GM19035 (cell line): ENCODE measurements around the gene PLEKHD1.

Source experiments
- ATAC-seq: cut with Tn5 transposase; IDR thresholded peaks from one replicate; pipeline ENCODE4 v1.9.1; 2021; ENCODE audit not compliant: unreplicated experiment

PLEKHD1 gene

DNA sequence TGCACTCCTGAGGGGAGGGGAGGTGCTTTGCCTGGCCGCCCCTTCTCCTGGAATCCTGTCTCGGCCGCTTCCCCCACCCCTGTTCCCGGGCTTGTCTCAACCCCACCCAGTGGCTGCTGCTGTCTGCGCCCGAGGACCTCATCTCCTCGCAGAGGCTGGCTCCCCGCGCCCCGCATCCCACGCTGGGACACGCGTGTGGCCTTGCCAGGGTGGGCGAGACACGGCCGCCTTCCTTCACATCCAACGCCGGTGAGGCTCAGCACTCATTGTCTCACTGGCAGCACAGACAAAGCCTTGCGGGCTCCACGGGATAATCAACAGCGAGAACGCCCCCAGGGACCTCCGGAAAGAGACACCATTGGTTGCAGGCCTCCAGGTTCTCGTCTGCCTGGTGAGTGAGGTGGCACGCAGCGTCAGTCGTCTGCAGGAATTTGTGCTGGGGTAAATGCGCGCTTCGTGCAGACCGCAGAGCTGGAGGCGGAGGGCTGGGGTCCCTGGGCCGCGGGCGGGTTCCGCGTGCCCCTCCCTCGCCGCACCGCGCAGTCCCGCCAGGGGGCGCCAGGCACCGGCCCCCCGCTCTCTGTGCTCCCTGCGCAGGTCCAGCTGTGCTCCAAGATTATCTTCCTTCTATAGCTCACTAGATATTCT is 63.3 kb downstream of the PLEKHD1 start:
- ATAC-seq: no peak

DNA sequence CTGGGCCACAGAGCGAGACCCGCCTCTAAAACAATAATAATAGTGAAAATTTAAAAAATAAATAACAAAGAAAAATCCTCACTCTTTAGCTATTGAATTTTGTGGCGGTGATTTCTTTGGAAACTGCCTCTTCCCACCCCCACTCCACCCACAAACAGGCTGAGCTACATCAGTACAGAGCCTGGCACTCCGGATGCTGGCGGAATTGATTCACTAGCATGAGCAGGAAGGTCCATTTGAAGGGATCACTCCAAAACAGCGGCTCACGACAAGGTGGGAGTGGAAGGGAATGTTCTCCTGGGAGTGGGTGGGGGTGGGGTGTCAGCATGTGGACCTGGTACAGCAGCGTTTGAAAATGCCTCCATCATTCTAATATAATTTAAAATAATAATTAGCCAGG is 64.0 kb downstream of the PLEKHD1 start:
- no peak for ATAC-seq

DNA sequence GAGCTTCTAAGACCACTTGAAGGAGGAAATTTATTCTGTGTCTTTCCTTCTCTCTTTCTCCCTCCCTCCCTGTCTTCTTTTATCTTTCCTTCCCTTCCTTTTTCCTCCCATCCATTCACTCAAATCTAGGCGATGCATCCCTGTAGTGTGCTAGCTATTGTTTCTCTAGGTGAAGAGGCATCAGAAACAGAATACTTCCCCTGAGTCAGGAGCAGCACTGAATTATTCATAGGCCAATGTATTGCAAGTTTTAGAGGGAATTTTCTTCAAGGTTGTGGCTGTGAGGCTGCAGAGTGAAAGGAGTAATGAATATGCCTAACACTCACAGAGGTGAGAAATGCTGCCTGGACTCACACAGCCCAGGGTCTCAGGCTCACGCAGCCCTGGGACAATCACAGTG is 67.0 kb downstream of the PLEKHD1 start:
- no peak for ATAC-seq

GRCh38 chr14:69553252-69553651 is 68.7 kb downstream of the PLEKHD1 start:
- ATAC-seq: no peak

DNA sequence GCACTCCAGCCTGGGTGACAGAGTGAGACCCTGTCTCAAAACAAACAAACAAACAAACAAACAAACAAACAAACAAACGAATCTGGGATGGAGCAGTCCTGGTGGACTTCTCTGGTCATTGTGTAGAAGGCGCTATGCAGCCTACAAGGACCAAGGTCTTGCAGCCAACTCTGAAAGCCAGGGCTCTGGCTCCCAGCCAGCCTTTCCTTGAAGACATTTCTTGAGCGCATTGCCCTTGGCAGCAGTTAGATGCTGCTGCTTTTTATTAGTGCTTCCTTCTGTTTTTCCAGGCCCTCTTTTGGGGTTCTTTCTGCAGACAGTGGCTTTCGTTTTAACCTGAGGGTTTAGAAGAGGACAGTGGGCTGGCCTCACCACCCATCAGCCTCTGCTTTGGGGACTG is 70.0 kb downstream of the PLEKHD1 start:
- ATAC-seq: no peak

DNA sequence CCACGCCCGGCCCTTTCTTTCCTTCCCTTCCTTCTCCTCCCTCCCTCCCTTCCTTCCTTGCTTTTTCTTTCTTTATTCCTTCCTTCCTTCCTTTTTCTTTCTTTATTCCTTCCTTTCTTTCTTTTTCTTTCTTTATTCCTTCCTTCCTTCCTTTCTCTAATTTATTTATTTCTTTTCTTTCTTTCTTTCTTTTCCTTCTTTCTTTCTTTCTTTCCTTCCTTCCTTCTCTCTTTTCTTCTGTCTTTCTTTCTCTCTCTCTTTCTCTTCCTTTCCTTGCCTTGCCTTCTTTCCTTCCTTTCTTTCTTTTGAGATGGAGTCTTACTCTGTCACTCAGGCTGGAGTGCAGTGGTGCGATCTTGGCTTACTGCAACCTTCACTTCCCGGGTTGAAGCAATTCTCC is 74.2 kb downstream of the PLEKHD1 start:
- ATAC-seq: no peak

DNA sequence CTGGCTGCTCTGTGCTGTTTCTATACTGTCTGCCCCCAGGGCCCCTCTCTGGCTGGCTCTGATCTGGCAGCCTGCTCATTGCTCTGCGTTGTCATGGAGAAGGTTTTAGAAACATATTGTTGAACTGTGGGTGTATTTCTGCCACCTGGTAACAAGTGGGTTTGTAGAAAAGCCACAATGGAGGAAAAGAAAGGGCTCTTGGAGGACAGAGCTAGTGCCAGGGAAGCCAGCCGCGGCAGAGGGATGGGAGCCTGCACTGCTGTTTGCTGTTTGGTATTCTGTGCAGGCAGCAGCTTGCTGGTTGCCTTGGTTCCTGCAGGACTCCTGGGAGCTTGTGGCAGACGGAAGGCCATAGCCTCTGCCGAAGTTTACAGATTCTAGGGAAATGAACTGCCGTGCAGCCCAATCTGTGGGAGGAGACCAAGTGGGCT is 75.1 kb downstream of the PLEKHD1 start:
- ATAC-seq: no peak

GRCh38 chr14:69560826-69561225 is 76.3 kb downstream of the PLEKHD1 start:
- ATAC-seq: no peak

GRCh38 chr14:69561893-69562292 is 77.4 kb downstream of the PLEKHD1 start:
- no peak for ATAC-seq

- ATAC-seq: no peak
These were observed 83.0 kb downstream of the PLEKHD1 start for GRCh38 chr14:69567563-69567962.

DNA sequence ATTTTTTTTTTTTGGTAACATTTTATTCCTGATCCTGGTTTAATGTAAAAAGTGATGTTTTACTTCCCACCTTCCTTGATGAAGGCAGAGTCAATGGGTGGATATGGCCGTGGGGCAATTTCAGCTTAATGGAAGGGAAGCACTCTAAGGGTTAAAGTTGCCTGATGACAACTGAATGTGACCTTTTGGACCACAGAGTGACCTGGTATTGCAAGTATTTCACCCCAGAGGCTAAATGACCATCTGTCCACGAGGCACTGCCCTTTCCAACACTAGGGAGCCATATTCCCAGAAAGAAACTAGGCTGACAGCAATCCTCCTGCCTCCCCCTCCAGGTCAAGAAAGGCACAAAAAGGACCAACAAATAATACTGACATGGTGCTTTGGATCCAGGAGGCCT is 85.3 kb downstream of the PLEKHD1 start:
- ATAC-seq: no peak

GRCh38 chr14:69570836-69571330 is 86.4 kb downstream of the PLEKHD1 start:
- ATAC-seq: no peak

- ATAC-seq: no peak
These were observed 87.0 kb downstream of the PLEKHD1 start for GRCh38 chr14:69571449-69572029.

DNA sequence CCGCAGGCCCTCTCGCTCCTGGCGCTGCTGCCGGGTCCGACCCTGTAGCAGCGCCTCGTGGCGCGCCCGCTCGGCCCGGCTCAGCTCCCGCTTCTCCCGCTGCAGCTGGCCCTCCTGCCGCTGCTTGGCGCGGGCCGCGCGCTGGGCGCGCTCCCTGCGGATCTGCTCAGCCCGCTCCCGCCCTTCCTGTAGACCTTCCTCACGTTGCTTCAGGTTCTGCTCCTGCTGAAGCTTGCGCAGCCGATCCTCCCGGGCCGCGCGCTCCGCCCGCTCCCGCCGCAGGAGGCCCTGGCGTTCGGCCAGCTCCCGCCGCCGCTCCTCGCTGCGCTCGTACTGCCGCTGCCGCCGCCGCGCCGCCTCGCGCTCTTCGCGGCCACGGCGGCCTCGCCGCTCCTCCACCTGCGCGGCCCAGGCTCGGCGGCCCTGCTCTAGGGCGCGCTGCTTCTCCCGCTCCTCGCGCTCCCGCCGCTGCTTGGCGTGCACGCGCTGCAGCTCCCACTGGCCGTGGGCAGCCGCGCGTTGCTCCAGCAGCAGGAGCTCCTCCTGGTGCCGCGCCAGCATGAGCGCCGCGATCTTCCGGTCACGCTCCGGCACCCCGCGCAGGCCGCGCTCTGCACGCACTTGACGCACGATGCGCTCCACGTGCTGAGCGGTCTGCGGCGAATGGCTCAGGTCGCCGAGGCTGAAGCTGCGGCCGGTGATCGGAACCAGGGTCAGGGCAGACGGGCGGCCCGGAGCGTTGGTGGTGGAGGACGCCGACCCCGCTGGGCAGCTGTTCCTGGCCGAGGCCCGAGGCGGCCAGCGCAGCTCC is 87.7 kb downstream of the PLEKHD1 start:
- no peak for ATAC-seq

DNA sequence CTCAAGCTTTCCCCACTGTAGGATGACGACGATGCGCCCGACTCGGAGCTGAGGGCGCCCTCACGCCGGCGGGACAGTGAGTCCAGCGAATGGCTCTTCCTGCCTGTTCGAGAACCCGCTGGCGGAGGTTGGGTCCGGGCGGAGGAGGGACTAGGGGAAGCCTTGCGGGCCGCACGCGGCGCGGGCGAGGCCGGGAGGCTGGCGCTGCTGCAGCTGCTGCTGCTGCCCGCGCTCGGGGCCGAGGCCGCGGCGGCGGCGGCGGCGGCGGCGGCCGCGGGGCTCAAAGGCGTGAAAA is 88.3 kb downstream of the PLEKHD1 start:
- no peak for ATAC-seq

- ATAC-seq: no peak
These were observed 88.8 kb downstream of the PLEKHD1 start for GRCh38 chr14:69573205-69573830.

DNA sequence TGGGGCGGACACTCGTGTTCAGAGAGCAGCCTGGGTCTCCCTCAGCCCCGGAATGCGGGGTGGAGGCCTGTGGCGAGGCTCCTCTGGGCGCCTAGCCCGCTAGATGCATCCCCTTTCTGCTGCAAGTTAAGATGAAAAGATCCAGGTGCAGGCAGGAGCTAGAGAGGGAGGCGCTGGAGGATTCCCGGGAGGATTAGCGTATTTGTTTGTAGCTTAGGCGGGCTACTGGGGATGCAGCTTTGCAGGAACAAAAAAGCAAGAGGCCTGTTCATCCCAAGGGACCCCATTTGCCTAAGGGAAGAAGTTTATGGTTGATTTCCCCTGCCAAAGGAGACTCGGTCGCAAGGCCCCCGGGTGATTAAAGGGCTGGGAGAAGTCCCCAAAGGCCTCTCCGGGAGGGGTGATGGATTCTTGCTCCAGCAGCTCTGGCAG is 89.3 kb downstream of the PLEKHD1 start:
- no peak for ATAC-seq

GRCh38 chr14:69574263-69574953 is 89.9 kb downstream of the PLEKHD1 start, which contains the start of gene CCDC177:
TSS of gene CCDC177 (minus strand) at chr14:69574871. CDS start at chr14:69573622, 1,249 bp downstream.
- ATAC-seq: peak; percentile 52

- no peak for ATAC-seq
These were observed 90.4 kb downstream of the PLEKHD1 start for GRCh38 chr14:69574954-69575295.

GRCh38 chr14:69579476-69579875 is 94.9 kb downstream of the PLEKHD1 start:
- no peak for ATAC-seq

DNA sequence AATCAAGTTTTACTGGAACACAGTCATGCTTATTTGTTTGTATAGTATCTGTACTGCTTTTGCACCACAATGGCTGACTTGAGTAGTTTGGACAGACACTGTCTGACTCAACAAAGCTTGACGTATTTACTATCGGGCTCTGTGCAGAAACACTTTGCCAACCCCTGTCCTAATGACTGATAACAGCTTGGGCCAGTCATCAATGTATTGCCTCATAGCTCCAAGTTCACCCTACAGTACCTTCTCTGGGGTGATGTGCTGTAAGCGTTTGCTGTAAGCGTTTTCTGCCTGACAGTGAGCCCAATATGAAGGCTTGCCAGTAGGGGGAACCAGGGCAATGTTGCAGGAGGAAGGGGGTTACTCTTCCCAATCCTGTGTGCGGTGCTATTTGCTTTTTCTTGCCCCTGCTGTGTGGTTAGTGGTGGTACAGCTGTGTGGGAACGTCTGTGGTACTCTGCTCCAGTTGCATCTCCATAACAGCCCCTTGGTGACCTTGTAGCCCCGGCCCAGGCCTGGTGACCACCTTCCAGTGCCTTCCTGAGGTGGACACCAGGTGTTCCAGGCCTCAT is 95.6 kb downstream of the PLEKHD1 start:
- no peak for ATAC-seq
